Stimulated activated CD4-positive, alpha-beta T cell treated with anti-CD3 and anti-CD28 coated beads, Interleukin-2, amount 100 ng/mL, for 24 hours (primary cell): ENCODE data around the gene LRP11.

Experiments used
- DNase-seq, 2 donors: peaks; one replicate each; pipeline ENCODE4 v3.0.0-alpha.2; 2020

Gene LRP11

DNA sequence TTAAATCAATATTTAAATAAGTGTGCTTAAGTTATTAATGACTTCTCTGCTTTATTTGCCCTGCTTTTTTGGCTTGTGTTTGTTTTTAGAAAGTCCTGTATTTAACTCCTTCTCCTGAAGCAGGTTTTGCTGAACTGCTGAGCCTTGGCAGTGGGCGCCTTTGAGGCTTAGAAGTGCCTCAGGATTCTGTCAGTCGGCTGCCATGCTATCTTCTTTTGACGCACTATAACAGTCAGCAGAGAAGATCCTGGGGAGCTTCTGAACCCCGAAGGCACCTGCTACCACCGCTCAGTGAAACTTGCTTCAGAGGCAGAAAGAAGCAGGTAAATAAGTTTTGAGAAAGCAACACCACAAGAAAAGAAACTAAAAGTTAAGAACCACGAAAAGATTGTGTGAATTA lies 92.2 kb downstream of the LRP11 start:
- no peak for DNase-seq

DNA sequence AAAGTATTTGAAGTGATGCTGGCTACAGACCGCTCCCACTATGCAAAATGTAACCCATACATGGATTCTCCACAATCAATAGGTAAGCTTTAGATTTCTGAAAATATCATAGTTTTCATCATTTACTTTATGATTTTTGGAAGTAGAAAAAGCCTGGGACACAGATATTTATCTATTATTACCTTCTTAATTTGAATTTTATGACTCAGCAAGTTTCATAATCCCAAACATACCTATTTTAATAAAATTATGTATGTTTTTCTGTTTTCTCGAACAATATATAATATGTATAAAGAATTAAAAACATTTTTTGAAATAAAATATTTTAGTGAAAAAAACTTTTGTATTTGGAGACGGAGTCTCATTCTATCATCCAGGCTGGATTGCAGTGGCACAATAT lies 93.0 kb downstream of the LRP11 start:
- DNase-seq, result no peak

DNA sequence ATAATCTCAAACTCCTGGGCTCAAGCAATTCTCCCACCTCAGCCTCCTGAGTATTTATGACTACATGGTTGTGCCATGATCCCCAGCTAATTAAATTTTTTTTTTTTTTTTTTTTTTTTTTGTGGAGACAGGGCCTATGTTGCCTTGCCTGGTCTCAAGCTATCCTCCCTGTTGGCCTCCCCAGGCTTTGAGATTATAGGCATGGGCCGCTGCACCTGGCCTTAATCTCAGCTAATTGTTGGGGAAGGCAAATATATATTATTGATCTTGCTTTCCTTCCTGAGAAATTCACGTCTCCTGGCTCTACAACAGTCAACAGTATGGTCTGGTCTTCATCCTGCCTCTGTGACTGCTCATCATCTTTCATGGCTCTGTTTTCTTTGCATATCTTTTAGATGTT lies 94.5 kb downstream of the LRP11 start:
- no peak for DNase-seq
